Fibroblast of lung (primary cell): ENCODE results near the gene IDNK. TPM values are rescaled to one million over a fixed set of nuclear protein-coding genes. Genes with fewer than 3 reads are reported as not detected.

Experiments used
- DNase-seq, 2 donors: peaks; one replicate each; pipeline versions ENCODE4 v3.0.0 to v3.0.0-alpha.2; 2010; ENCODE audit warnings: low read depth in 2 of 2
- H2AFZ ChIP-seq: 2 replicates; pipeline ENCODE4 v1.5.1; 2012; ENCODE audit warnings: low read length, control low read depth, inconsistent platforms
- H3K27ac ChIP-seq: 2 replicates; pipeline ENCODE4 v1.5.1; 2011; ENCODE audit warnings: low read length, control low read depth; ENCODE audit not compliant: insufficient read depth
- H3K27me3 ChIP-seq: 2 replicates; pipeline ENCODE4 v1.5.1; 2011; ENCODE audit warnings: mild to moderate bottlenecking, low read length; ENCODE audit not compliant: control insufficient read depth, insufficient read depth
- H3K36me3 ChIP-seq: 2 replicates; pipeline ENCODE4 v1.5.1; 2011; ENCODE audit warnings: low read length; ENCODE audit not compliant: control insufficient read depth, insufficient read depth
- H3K4me1 ChIP-seq: 2 replicates; pipeline ENCODE4 v1.5.1; 2011; ENCODE audit warnings: low read length; ENCODE audit not compliant: control insufficient read depth, insufficient read depth; ENCODE audit errors: extremely low read depth
- H3K4me2 ChIP-seq: 2 replicates; pipeline ENCODE4 v1.5.1; 2011; ENCODE audit warnings: low read length, control low read depth; ENCODE audit not compliant: insufficient read depth; ENCODE audit errors: extremely low read depth
- H3K4me3 ChIP-seq, 4 experiments: fragments of 200-600 bp in 1 of 4; sonication (generic) in 1 of 4; replicated peaks in 1 of 4; 2 replicates each; pipeline ENCODE4 v1.5.1; 2011 to 2016; ENCODE audit warnings: low read length in 4 of 4, low read depth in 3 of 4, mild to moderate bottlenecking in 3 of 4, control low read depth in 2 of 4, inconsistent platforms in 1 of 4, mixed read lengths in 1 of 4; ENCODE audit not compliant: insufficient read depth in 1 of 4; ENCODE audit errors: control extremely low read depth in 1 of 4
- H3K79me2 ChIP-seq: 2 replicates; pipeline ENCODE4 v1.5.1; 2012; ENCODE audit warnings: mild to moderate bottlenecking, low read length, inconsistent platforms; ENCODE audit not compliant: control insufficient read depth, insufficient read depth
- H3K9ac ChIP-seq: 2 replicates; pipeline ENCODE4 v1.5.1; 2011; ENCODE audit warnings: mild to moderate bottlenecking, low read length, control low read depth; ENCODE audit not compliant: insufficient read depth
- H3K9me3 ChIP-seq: 2 replicates; pipeline ENCODE4 v1.5.1; 2012; ENCODE audit warnings: low read depth, low read length; ENCODE audit not compliant: control insufficient read depth, insufficient read depth
- H4K20me1 ChIP-seq: 2 replicates; pipeline ENCODE4 v1.5.1; 2011; ENCODE audit warnings: low read length; ENCODE audit not compliant: control insufficient read depth, insufficient read depth; ENCODE audit errors: extremely low read depth
- EZH2 ChIP-seq: IDR thresholded peaks from 2 replicates; pipeline ENCODE4 v1.5.1; 2012; ENCODE audit warnings: low read length, control low read depth, mild to moderate bottlenecking; ENCODE audit errors: missing control alignments
- polyA plus RNA-seq, 2 donors: library from polyadenylated mRNA; depleted of rRNA in 1 of 2; stranded (reverse) in 1 of 2; unstranded in 1 of 2; fragments of >200 nt; gene quantifications; 2 replicates each; pipeline ENCODE4 v1.2.1, GENCODE V29; 2011 to 2012; ENCODE audit warnings: missing spikeins in 1 of 2
- total RNA-seq: library from RNA; depleted of rRNA; stranded (reverse); fragments of >200 nt; gene quantifications from 2 replicates; pipeline ENCODE4 v1.2.1, GENCODE V29; 2014
- TF ChIP-seq, protein P1 (sequence below), 2 donors: IDR thresholded peaks in 1 of 2; conservative IDR thresholded peaks in 1 of 2; 1 replicate in 1 of 2; 2 replicates in 1 of 2; pipeline ENCODE4 v1.5.1; 2011 to 2012; ENCODE audit warnings: low read length in 2 of 2, control low read depth in 1 of 2, inconsistent platforms in 1 of 2, low read depth in 1 of 2, mild to moderate bottlenecking in 1 of 2

The IDNK gene
- total and polyA plus RNA-seq, 2 donors (not counting 1 experiment from before 2014, with no cell fraction given): 4.5 to 7.8 TPM

- Histone ChIP-seq H4K20me1 (no peaks in the 10 kb centered on the region), H3K4me2 (no peak overlapping the region), H2AFZ (no peak overlapping the region), H3K9ac (no peak overlapping the region), H3K36me3 (peaks cover 2% of the 10 kb centered on the region), H3K79me2 (no peaks in the 10 kb centered on the region), H3K9me3 (no peaks in the 10 kb centered on the region), H3K4me3 (no peak overlapping the region), H3K27me3 (no peaks in the 10 kb centered on the region), H3K27ac (no peak overlapping the region), H3K4me1 (no peaks in the 10 kb centered on the region)
- DNase-seq: peak in 1 of 2 donors; percentile 20
- no peak for TF ChIP-seq EZH2
- TF ChIP-seq, protein P1, sequence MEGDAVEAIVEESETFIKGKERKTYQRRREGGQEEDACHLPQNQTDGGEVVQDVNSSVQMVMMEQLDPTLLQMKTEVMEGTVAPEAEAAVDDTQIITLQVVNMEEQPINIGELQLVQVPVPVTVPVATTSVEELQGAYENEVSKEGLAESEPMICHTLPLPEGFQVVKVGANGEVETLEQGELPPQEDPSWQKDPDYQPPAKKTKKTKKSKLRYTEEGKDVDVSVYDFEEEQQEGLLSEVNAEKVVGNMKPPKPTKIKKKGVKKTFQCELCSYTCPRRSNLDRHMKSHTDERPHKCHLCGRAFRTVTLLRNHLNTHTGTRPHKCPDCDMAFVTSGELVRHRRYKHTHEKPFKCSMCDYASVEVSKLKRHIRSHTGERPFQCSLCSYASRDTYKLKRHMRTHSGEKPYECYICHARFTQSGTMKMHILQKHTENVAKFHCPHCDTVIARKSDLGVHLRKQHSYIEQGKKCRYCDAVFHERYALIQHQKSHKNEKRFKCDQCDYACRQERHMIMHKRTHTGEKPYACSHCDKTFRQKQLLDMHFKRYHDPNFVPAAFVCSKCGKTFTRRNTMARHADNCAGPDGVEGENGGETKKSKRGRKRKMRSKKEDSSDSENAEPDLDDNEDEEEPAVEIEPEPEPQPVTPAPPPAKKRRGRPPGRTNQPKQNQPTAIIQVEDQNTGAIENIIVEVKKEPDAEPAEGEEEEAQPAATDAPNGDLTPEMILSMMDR (conservative IDR thresholded peaks at IDR 0.05 in 1 of 2, IDR thresholded peaks at IDR 0.05 in 1 of 2; ENCODE audit: low read depth in 1 of 2, low read length in 2 of 2): no peak
These were observed 8.1 kb downstream of the IDNK start for GRCh38 chr9:83630938-83631457.

DNA sequence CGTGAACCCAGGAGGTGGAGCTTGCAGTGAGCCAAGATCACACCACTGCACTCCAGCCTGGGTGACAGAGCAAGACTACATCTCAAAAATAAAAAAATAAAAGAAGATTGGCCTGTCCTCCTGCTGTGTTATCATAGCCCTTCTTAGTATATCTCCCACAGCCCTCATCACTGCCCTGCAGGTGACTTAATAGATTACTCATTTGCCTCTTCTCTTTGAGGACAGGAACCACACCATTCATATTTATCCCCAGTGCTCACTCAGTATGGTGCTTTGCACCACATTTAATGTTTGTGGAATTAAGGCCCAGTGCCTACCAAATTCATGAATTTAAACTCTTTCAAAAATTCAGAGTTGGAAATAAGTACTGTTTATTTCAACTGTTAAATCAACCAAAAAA is 10.3 kb downstream of the IDNK start:
- Histone ChIP-seq H3K9ac (no peak overlapping the region), H3K9me3 (no peaks in the 10 kb centered on the region), H2AFZ (no peak overlapping the region), H3K27ac (no peak overlapping the region), H3K4me3 (no peak overlapping the region), H3K27me3 (no peaks in the 10 kb centered on the region), H3K36me3 (peaks cover 2% of the 10 kb centered on the region), H3K4me1 (no peaks in the 10 kb centered on the region), H4K20me1 (no peaks in the 10 kb centered on the region), H3K4me2 (no peak overlapping the region), H3K79me2 (no peaks in the 10 kb centered on the region)
- TF ChIP-seq, protein P1 (conservative IDR thresholded peaks at IDR 0.05 in 1 of 2, IDR thresholded peaks at IDR 0.05 in 1 of 2; ENCODE audit: low read depth in 1 of 2, low read length in 2 of 2): no peak
- no peak for TF ChIP-seq EZH2
- no peak for DNase-seq

DNA sequence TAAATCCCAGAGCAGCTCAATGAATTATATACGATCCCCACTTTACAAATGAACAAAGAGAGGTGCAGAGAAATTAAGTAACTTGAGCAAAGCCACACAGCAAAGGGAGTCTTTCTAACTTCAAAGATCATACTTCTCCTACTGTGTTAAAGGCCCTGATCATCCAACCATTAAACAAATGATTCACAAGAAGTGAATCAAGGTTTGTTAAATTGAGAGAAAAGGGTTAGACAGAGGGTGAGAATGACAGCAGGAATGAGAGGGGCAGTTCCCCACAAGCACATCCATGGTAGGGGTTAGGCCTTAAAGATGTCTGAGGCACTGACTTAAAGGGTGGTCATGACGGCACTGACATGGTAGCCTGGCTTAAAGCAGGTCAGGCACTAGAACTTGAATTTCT is 10.7 kb downstream of the IDNK start:
- no peak for DNase-seq
- no peak overlapping the region for H3K27ac ChIP-seq
- no peak overlapping the region for H3K4me2 ChIP-seq
- H2AFZ ChIP-seq: no peak overlapping the region
- H4K20me1 ChIP-seq: no peaks in the 10 kb centered on the region
- no peaks in the 10 kb centered on the region for H3K79me2 ChIP-seq
- no peak overlapping the region for H3K4me3 ChIP-seq
- no peak for TF ChIP-seq EZH2
- TF ChIP-seq, protein P1 (conservative IDR thresholded peaks at IDR 0.05 in 1 of 2, IDR thresholded peaks at IDR 0.05 in 1 of 2; ENCODE audit: low read depth in 1 of 2, low read length in 2 of 2): no peak
- H3K27me3 ChIP-seq: no peaks in the 10 kb centered on the region
- no peak overlapping the region for H3K9ac ChIP-seq
- H3K36me3 ChIP-seq: peaks cover 2% of the 10 kb centered on the region
- no peaks in the 10 kb centered on the region for H3K9me3 ChIP-seq
- no peaks in the 10 kb centered on the region for H3K4me1 ChIP-seq
